K562 (cell line): ENCODE measurements around the gene SERGEF. TPM values are rescaled to one million over a fixed set of nuclear protein-coding genes. Genes with fewer than 3 reads are reported as not detected.
A peak's percentile ranks its signal among the peaks of the same experiment; 100 is the strongest.

Experiments used
- ATAC-seq: fragments of 200-7000 bp; cut with Tn5 transposase; 3 replicates; pipeline ENCODE4 v1.9.1; 2020; ENCODE audit warnings: moderate library complexity
- BruUV-seq: library from RNA; stranded (reverse); fragments of 400-500 nt; replicated peaks from 2 replicates; lab custom pipeline; 2021; lab: Mats Ljungman, UMichigan
- CTCF ChIA-PET: fragments of 300-600 bp; formaldehyde crosslinking; extraction: SDS; loops from one replicate; lab custom pipeline; 2021; ENCODE audit warnings: low intra/inter-chr PET ratio; lab: Yijun Ruan, JAX
- POLR2A ChIA-PET: fragments of 300-600, 350-650 bp; sonication (Branson Sonifier 250); formaldehyde crosslinking; extraction: SDS; loops from one replicate; lab custom pipeline; 2021; ENCODE audit warnings: antibody characterized with exemption, inconsistent platforms; lab: Yijun Ruan, JAX
- DNase-seq, 4 experiments: peaks; one replicate each; pipeline versions ENCODE4 v3.0.0 to v3.0.0-alpha.2; 2011 to 2018; ENCODE audit warnings: low spot score in 3 of 4, mixed read lengths in 3 of 4; ENCODE audit errors: extremely low read depth in 1 of 4
- FAIRE-seq: peaks from 2 replicates; lab custom pipeline; 2011; peaks lifted over from hg19 to GRCh38; lab: Jason Lieb, UNC
- H2AFZ ChIP-seq: 2 replicates; pipeline ENCODE4 v1.6.0; 2011; ENCODE audit warnings: low read depth, low read length, control low read depth, inconsistent platforms
- H3K27ac ChIP-seq: fragments of 200-600 bp; 3 replicates; pipeline ENCODE4 v1.8.0; 2011; ENCODE audit warnings: low read depth, mild to moderate bottlenecking, control low read depth, inconsistent platforms, low read length, moderate library complexity, mixed read lengths; ENCODE audit errors: extremely low read depth
- H3K27me3 ChIP-seq, 2 experiments: fragments of 300-600 bp in 1 of 2; 2 replicates in 1 of 2; 3 replicates in 1 of 2; pipeline versions ENCODE4 v1.6.0 to v1.8.0; 2011; ENCODE audit warnings: inconsistent platforms in 2 of 2, low read length in 2 of 2, mild to moderate bottlenecking in 1 of 2, mixed read lengths in 1 of 2, moderate library complexity in 1 of 2; ENCODE audit not compliant: control insufficient read depth in 2 of 2, insufficient read depth in 2 of 2
- H3K36me3 ChIP-seq: fragments of 300-600 bp; 3 replicates; pipeline ENCODE4 v1.8.0; 2011; ENCODE audit warnings: mild to moderate bottlenecking, low read length, inconsistent platforms; ENCODE audit not compliant: control insufficient read depth, insufficient read depth
- H3K4me1 ChIP-seq, 2 experiments: fragments of 200-600 bp in 1 of 2; replicated peaks in 1 of 2; 2 replicates in 1 of 2; 3 replicates in 1 of 2; pipeline versions ENCODE4 v1.5.1 to v1.8.0; 2011; ENCODE audit warnings: inconsistent platforms in 2 of 2, low read length in 2 of 2, mild to moderate bottlenecking in 1 of 2, mixed read lengths in 1 of 2, moderate library complexity in 1 of 2; ENCODE audit not compliant: control insufficient read depth in 2 of 2, insufficient read depth in 2 of 2
- H3K4me2 ChIP-seq: 2 replicates; pipeline ENCODE4 v1.6.1; 2011; ENCODE audit warnings: low read length, control low read depth, inconsistent platforms, mixed read lengths; ENCODE audit not compliant: insufficient read depth
- H3K4me3 ChIP-seq: fragments of 200-600 bp; sonication (generic), shearing (Covaris generic); 2 replicates; pipeline ENCODE4 v1.5.1; 2016; ENCODE audit warnings: control low read depth, inconsistent platforms
- H3K79me2 ChIP-seq: fragments of 200-600 bp; 3 replicates; pipeline ENCODE4 v1.8.0; 2011; ENCODE audit warnings: low read length, inconsistent platforms; ENCODE audit not compliant: control insufficient read depth, insufficient read depth
- H3K9ac ChIP-seq, 2 experiments: 2 replicates each; pipeline versions ENCODE4 v1.6.0 to v1.6.1; 2011; ENCODE audit warnings: low read depth in 2 of 2, low read length in 2 of 2, control low read depth in 1 of 2, inconsistent platforms in 1 of 2, mild to moderate bottlenecking in 1 of 2, mixed read lengths in 1 of 2; ENCODE audit not compliant: insufficient read depth in 1 of 2
- H3K9me1 ChIP-seq: one replicate; pipeline ENCODE4 v1.6.0; 2011; ENCODE audit warnings: inconsistent platforms, mild to moderate bottlenecking, low read length, moderate library complexity; ENCODE audit not compliant: control insufficient read depth, insufficient read depth
- H3K9me3 ChIP-seq: replicated peaks from 2 replicates; pipeline ENCODE4 v1.5.1; 2011; ENCODE audit warnings: low read depth, low read length, inconsistent platforms; ENCODE audit not compliant: control insufficient read depth, insufficient read depth
- H4K20me1 ChIP-seq: replicated peaks from 2 replicates; pipeline ENCODE4 v1.6.1; 2011; ENCODE audit warnings: low read length, inconsistent platforms, mixed read lengths; ENCODE audit not compliant: control insufficient read depth, insufficient read depth
- BHLHE40 ChIP-seq: IDR thresholded peaks from 2 replicates; pipeline ENCODE4 v1.6.1; 2011; ENCODE audit warnings: low read length, improper control_type of control experiment
- CTCF ChIP-seq, 3 experiments: IDR thresholded peaks in 2 of 3; conservative IDR thresholded peaks in 1 of 3; 2 replicates each; pipeline ENCODE4 v1.5.1; 2011 to 2012; ENCODE audit warnings: low read length in 3 of 3, mild to moderate bottlenecking in 3 of 3, control low read depth in 2 of 3, improper control_type of control experiment in 1 of 3, inconsistent platforms in 1 of 3, low read depth in 1 of 3, mixed read lengths in 1 of 3, moderate library complexity in 1 of 3; ENCODE audit not compliant: insufficient read depth in 2 of 3
- MEF2A ChIP-seq: IDR thresholded peaks from 2 replicates; pipeline ENCODE4 v1.6.1; 2011; ENCODE audit warnings: low read depth, mild to moderate bottlenecking, low read length, moderate library complexity; ENCODE audit not compliant: control insufficient read depth
- RAD21 ChIP-seq, 2 experiments: fragments of 250-450 bp in 1 of 2; fragments of 450-650 bp in 1 of 2; sonication (Bioruptor Pico) in 1 of 2; formaldehyde crosslinking in 1 of 2; IDR thresholded peaks in 1 of 2; conservative IDR thresholded peaks in 1 of 2; 2 replicates each; pipeline versions ENCODE4 v1.4.0 to v1.8.0; 2020 to 2022; ENCODE audit warnings: mild to moderate bottlenecking in 2 of 2, moderate library complexity in 1 of 2
- REST ChIP-seq, 2 experiments: fragments of 450-650 bp; formaldehyde crosslinking in 1 of 2; IDR thresholded peaks; 2 replicates each; pipeline versions ENCODE4 v1.4.0 to v1.6.1; 2014 to 2020; ENCODE audit warnings: mild to moderate bottlenecking in 2 of 2, borderline replicate concordance in 1 of 2, low read depth in 1 of 2
- STAG1 ChIP-seq: sonication (generic); formaldehyde crosslinking; IDR thresholded peaks from 2 replicates; pipeline ENCODE4 v1.5.0; 2020; ENCODE audit warnings: missing genetic modification reagents, borderline replicate concordance
- WGBS: fragments of 100-300 bp; shearing (Covaris generic); methylation state at CpG from one replicate; pipeline ENCODE4 v1.1.6; 2016; ENCODE audit warnings: low coverage, mixed read lengths; ENCODE audit not compliant: insufficient coverage; ENCODE audit errors: missing lambda C conversion rate; 5-methylcytosine and 5-hydroxymethylcytosine counted together
- in situ Hi-C: fragments of 300-500 bp; cut with MboI; formaldehyde crosslinking; loops from 4 replicates; pipeline ENCODE4 v1.15.0; 2018; ENCODE audit warnings: inconsistent platforms, mixed read lengths
- intact Hi-C: fragments of 100-400 bp; cut with micrococcal nuclease; formaldehyde crosslinking; loops from 2 replicates; pipeline ENCODE4 v1.14.2; 2022
- polyA plus RNA-seq, 8 experiments: library from polyadenylated mRNA; depleted of rRNA in 4 of 8; stranded (reverse) in 5 of 8; unstranded in 3 of 8; fragments of >200 nt; fragmentation: Nextera tagmentation in 2 of 8; fragmentation: Illumina TruSeq in 1 of 8; extraction: Ambion mirVana in 2 of 8; extraction: Trizol in 1 of 8; gene quantifications; 2 replicates each; pipeline versions ENCODE4 v1.2.1 to v1.2.3, GENCODE V29; 2011 to 2014; ENCODE audit warnings: inconsistent platforms in 1 of 8, missing spikeins in 1 of 8
- total RNA-seq, 7 experiments: library from RNA; depleted of rRNA in 6 of 7; stranded (reverse); fragments of >200 nt in 6 of 7; fragmentation: Illumina TruSeq in 2 of 7; extraction: Trizol in 2 of 7; gene quantifications; 2 replicates each; pipeline versions ENCODE4 v1.2.1 to v1.2.3, GENCODE V29; 2011 to 2021; ENCODE audit warnings: low replicate concordance in 1 of 7

Gene SERGEF
- total and polyA plus RNA-seq, 9 of the 15 experiments (the other 6 are each of a cell fraction or from before 2014, with no cell fraction given), result 10.2 to 28.0 (median 19.9) TPM

- Histone ChIP-seq H3K27ac (no peak overlapping the region), H3K79me2 (no peaks in the 10 kb centered on the region), H4K20me1 (no peaks in the 10 kb centered on the region), H3K27me3 (no peaks in the 10 kb centered on the region), H3K4me2 (no peak overlapping the region), H3K9me3 (no peaks in the 10 kb centered on the region), H2AFZ (no peak overlapping the region), H3K9ac (no peak overlapping the region), H3K4me3 (no peak overlapping the region), H3K4me1 (peaks cover 0 to 4% of the 10 kb centered on the region in 2 experiments; a peak in 2 of 5 replicates), H3K36me3 (no peaks in the 10 kb centered on the region), H3K9me1 (no peaks in the 10 kb centered on the region)
- in situ Hi-C loops, result no loop called here
- intact Hi-C loops, result no loop called here
- DNase-seq (peak in 3 of 4 experiments; percentile 17 to 35 (median 20)), ATAC-seq (peak; percentile 83), FAIRE-seq (no peak)
- POLR2A ChIA-PET, result no interaction called here
- CTCF ChIA-PET, result interaction anchor here (0.6 kb wide), 1 partner anchor 299 kb away, joined by 3 read pairs; no protein-coding TSS in a partner anchor
- WGBS, result 44% methylated on average over 7 of the region's 7 CpGs
- no TSS peak for BruUV-seq
- TF ChIP-seq RAD21 (CRISPR knock-in tag; conservative IDR thresholded peaks at IDR 0.05 in 1 of 2, IDR thresholded peaks at IDR 0.05 in 1 of 2) (peak in 1 of 2 experiments; percentile 47; a peak in 1 of 4 replicates), MEF2A (peak; percentile 54; the same call in 1 of the 2 replicates), STAG1 (CRISPR knock-in tag) (no peak), BHLHE40 (0 out of 2 replicates have a peak, but pooled peaks have one; percentile 13), CTCF (IDR thresholded peaks at IDR 0.05 in 2 of 3, conservative IDR thresholded peaks at IDR 0.05 in 1 of 3; ENCODE audit: insufficient read depth in 2 of 3, low read depth in 1 of 3, low read length in 3 of 3) (peak; percentile 22 to 42 (median 32); a peak in 3 of 6 replicates), REST (IDR thresholded peaks at IDR 0.05; ENCODE audit: borderline replicate concordance) (peak; percentile 9; the same call in 1 of the 2 replicates), REST (CRISPR knock-in tag; IDR thresholded peaks at IDR 0.05; ENCODE audit: low read depth) (no peak)
Measured at GRCh38 chr11:17846852-17847453, 165.9 kb downstream of the SERGEF start.
